Measurements from ENCODE around the gene DUSP16. TPM values are rescaled to one million over a fixed set of nuclear protein-coding genes. Genes with fewer than 3 reads are reported as not detected.

DUSP16 gene
- total RNA-seq, 1 donor from 2014 or later = 12.9 TPM

DNA sequence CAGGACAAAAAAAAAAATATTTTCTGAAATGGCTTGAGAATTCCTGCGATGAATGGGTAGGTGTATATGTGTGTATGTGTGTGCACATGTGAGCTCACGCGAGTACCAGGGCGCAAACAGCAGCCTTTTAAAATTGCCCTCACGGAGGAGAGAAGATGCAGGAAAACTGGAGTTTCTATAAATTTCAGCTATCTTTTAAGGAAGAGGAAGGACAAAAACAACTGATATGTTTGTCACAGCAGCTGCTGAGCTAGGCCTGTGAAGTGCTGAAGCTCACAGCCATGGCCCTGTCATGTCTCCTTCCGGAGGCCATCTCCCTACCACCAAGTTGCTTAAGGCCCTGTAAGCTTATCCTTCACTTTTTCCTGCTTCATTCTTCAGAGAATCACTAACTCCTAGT, 40.8 kb downstream of the DUSP16 start:
- Mint-ChIP-seq H3K4me3 (ENCODE audit: unreplicated experiment) (no peak overlapping the region), H3K9me3 (ENCODE audit: unreplicated experiment) (no peaks in the 10 kb centered on the region), H3K27ac (ENCODE audit: unreplicated experiment) (no peak overlapping the region), H3K27me3 (ENCODE audit: unreplicated experiment) (no peaks in the 10 kb centered on the region), H3K36me3 (ENCODE audit: low read depth, unreplicated experiment) (no peaks in the 10 kb centered on the region), H3K4me1 (ENCODE audit: unreplicated experiment) (peaks cover 2% of the 10 kb centered on the region)
- TF ChIP-seq CTCF (IDR thresholded peaks at IDR 0.05; ENCODE audit: unreplicated experiment) = no peak
- no peak for DNase-seq (ENCODE audit: low spot score)

DNA sequence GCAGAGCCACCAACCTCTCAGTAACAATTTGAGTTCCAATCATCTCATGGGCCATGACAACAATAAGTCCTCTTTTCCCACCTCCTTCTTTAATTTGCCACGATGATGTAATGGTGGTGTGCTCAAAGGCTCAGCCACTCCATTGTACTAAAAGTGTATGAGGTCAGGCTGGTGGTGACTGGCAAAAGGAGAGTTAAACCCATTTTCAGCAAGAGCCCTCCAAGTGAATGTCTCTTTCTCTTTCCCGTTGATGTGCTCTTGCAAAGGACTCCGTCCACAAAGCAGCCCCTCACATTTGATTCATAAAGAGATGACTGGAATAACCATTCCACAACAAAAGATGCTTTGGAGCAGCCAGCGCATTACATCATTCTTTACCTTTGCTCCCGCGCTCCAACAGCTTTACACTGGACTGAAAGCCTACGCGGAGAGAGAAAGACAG, 41.6 kb downstream of the DUSP16 start:
- no peak for DNase-seq (ENCODE audit: low spot score)
- Mint-ChIP-seq H3K9me3 (ENCODE audit: unreplicated experiment) (no peaks in the 10 kb centered on the region), H3K27ac (ENCODE audit: unreplicated experiment) (no peak overlapping the region), H3K36me3 (ENCODE audit: low read depth, unreplicated experiment) (no peaks in the 10 kb centered on the region), H3K4me1 (ENCODE audit: unreplicated experiment) (peaks cover 2% of the 10 kb centered on the region), H3K27me3 (ENCODE audit: unreplicated experiment) (no peaks in the 10 kb centered on the region), H3K4me3 (ENCODE audit: unreplicated experiment) (no peak overlapping the region)
- TF ChIP-seq CTCF (IDR thresholded peaks at IDR 0.05; ENCODE audit: unreplicated experiment) = no peak

- H3K4me1 Mint-ChIP-seq (ENCODE audit: unreplicated experiment) = peaks cover 2% of the 10 kb centered on the region
- no peak for DNase-seq (ENCODE audit: low spot score)
- H3K4me3 Mint-ChIP-seq (ENCODE audit: unreplicated experiment) = no peak overlapping the region
- H3K27me3 Mint-ChIP-seq (ENCODE audit: unreplicated experiment) = no peaks in the 10 kb centered on the region
- no peak overlapping the region for H3K27ac Mint-ChIP-seq (ENCODE audit: unreplicated experiment)
- TF ChIP-seq CTCF (IDR thresholded peaks at IDR 0.05; ENCODE audit: unreplicated experiment) = no peak
- H3K36me3 Mint-ChIP-seq (ENCODE audit: low read depth, unreplicated experiment) = no peaks in the 10 kb centered on the region
- no peaks in the 10 kb centered on the region for H3K9me3 Mint-ChIP-seq (ENCODE audit: unreplicated experiment)
These were observed 42.4 kb downstream of the DUSP16 start for GRCh38 chr12:12520273-12520672.

DNA sequence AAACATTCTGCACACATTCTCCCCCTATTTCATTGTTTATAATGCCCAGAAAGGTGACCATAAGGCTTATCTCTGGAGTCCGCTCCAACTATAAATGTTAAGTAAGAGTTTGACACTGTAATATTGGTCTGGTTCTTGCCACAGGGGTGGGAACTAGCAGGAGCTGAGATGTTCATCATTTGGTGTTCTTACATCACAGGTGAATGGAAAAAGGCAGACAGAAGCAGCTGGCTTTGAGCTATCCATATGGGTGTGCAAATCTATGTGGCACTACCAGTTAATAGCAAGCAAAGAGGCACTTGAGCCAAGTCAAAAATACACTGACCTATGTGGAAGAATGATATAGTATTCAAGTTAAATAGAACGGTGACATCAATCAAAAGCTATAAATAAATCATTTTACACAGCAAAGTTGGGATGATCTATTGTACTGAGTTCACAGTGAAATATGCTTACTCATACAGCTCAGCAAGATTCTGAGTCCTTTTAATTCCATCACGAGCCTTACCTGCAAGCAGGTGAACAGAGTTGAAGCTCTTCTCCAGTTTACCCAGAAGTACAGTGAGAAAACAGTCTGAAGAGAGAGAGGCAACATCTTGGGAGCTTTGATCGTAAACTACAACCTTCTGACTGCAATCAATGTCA, 43.2 kb downstream of the DUSP16 start:
- no peak for DNase-seq (ENCODE audit: low spot score)
- no peak for TF ChIP-seq CTCF (IDR thresholded peaks at IDR 0.05; ENCODE audit: unreplicated experiment)
- Mint-ChIP-seq H3K27me3 (ENCODE audit: unreplicated experiment) (no peaks in the 10 kb centered on the region), H3K4me1 (ENCODE audit: unreplicated experiment) (peaks cover 3% of the 10 kb centered on the region), H3K27ac (ENCODE audit: unreplicated experiment) (no peak overlapping the region), H3K4me3 (ENCODE audit: unreplicated experiment) (no peak overlapping the region), H3K36me3 (ENCODE audit: low read depth, unreplicated experiment) (no peaks in the 10 kb centered on the region), H3K9me3 (ENCODE audit: unreplicated experiment) (no peaks in the 10 kb centered on the region)

DNA sequence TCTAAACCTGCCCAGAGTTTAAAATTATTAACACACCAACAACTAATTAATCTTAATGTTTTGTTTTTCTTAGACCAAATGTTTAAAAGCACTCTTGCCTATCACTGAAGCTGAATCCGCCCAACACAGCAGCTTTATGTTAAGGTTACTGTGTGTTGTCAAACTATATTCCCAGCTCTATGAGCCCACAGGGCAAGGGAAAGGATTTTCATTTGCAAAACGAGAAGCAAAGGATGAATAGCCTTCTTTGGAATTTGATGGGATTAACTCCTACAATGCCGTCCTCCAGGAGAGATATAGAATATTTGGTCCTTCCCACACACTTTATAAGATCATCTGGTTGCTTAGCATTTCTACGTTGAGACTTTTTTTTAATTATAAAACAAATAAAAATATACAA, 43.7 kb downstream of the DUSP16 start:
- Mint-ChIP-seq H3K9me3 (ENCODE audit: unreplicated experiment) (no peaks in the 10 kb centered on the region), H3K27ac (ENCODE audit: unreplicated experiment) (no peak overlapping the region), H3K4me1 (ENCODE audit: unreplicated experiment) (peaks cover 7% of the 10 kb centered on the region), H3K36me3 (ENCODE audit: low read depth, unreplicated experiment) (no peaks in the 10 kb centered on the region), H3K4me3 (ENCODE audit: unreplicated experiment) (no peak overlapping the region), H3K27me3 (ENCODE audit: unreplicated experiment) (no peaks in the 10 kb centered on the region)
- no peak for TF ChIP-seq CTCF (IDR thresholded peaks at IDR 0.05; ENCODE audit: unreplicated experiment)
- DNase-seq (ENCODE audit: low spot score) = no peak

Measured in endothelial cell (in vitro differentiated cells).